ENCODE data around the gene IPO5.

Gene IPO5

GRCh38 chr13:97914540-97914939 lies 38.9 kb upstream of the IPO5 start:
- no peaks in the 10 kb centered on the region for H3K4me1 ChIP-seq (ENCODE audit: insufficient read depth, low read length)
- H3K27ac ChIP-seq (ENCODE audit: low read length), result no peak overlapping the region
- no peak overlapping the region for H2AFZ ChIP-seq (ENCODE audit: low read depth, low read length)
- no peak overlapping the region for H3K4me3 ChIP-seq (ENCODE audit: low read depth in 1 of 2, low read length in 2 of 2)
- no peaks in the 10 kb centered on the region for H3K79me2 ChIP-seq (ENCODE audit: insufficient read depth, low read length)
- no peak overlapping the region for H3K9ac ChIP-seq (ENCODE audit: low read depth, low read length)
- DNase-seq, result no peak
- no peak overlapping the region for H3K4me2 ChIP-seq (ENCODE audit: insufficient read depth, low read length)
- H3K27me3 ChIP-seq (ENCODE audit: insufficient read depth, low read length, poor library complexity), result no peaks in the 10 kb centered on the region
- TF ChIP-seq EZH2 (IDR thresholded peaks at IDR 0.05; ENCODE audit: borderline replicate concordance, low read depth, low read length, severe bottlenecking), result no peak
- ATAC-seq (ENCODE audit: insufficient read depth, low read depth), result no peak
- H3K36me3 ChIP-seq (ENCODE audit: insufficient read depth, low read length), result no peaks in the 10 kb centered on the region
- no peaks in the 10 kb centered on the region for H3K9me3 ChIP-seq (ENCODE audit: insufficient read depth, low read length, severe bottlenecking)
- no peaks in the 10 kb centered on the region for H4K20me1 ChIP-seq (ENCODE audit: insufficient read depth, low read length)

DNA sequence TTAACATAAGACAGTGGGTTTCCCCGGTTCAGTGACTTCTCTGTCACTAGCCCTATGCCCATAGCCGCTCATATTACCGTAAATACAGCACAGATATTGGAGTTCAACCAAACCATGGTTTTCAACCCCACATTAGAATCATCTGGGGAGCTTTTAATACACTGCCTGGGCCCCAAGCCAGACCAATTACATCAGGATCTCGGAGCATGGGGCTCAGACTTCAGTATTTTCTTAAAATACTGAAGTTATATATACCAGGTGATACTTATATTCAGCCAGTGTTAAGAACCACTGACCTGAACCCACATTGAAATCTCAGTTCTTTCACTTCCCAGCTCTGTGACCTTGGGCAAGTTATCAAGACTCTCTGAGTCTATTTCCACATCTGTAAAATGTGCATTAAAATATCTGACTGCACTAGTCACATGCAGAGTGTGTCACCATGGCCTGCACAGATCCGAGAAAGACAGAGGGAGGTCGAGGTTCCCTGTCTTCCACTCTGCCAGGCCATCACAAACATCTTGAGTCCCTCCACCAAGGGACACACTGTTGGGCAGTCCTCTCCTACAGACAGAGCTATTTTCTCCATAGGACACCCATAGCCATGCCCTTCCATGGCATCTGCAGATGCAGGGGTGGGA lies 32.2 kb upstream of the IPO5 start:
- H4K20me1 ChIP-seq (ENCODE audit: insufficient read depth, low read length), result no peaks in the 10 kb centered on the region
- no peaks in the 10 kb centered on the region for H3K9me3 ChIP-seq (ENCODE audit: insufficient read depth, low read length, severe bottlenecking)
- H3K27ac ChIP-seq (ENCODE audit: low read length), result no peak overlapping the region
- TF ChIP-seq CTCF (IDR thresholded peaks at IDR 0.05; ENCODE audit: borderline replicate concordance, extremely low read depth, low read length, poor library complexity, severe bottlenecking) (no peak), EZH2 (IDR thresholded peaks at IDR 0.05; ENCODE audit: borderline replicate concordance, low read depth, low read length, severe bottlenecking) (no peak)
- no peaks in the 10 kb centered on the region for H3K4me1 ChIP-seq (ENCODE audit: insufficient read depth, low read length)
- no peak overlapping the region for H2AFZ ChIP-seq (ENCODE audit: low read depth, low read length)
- no peak for DNase-seq
- no peak for ATAC-seq (ENCODE audit: insufficient read depth, low read depth)
- H3K9ac ChIP-seq (ENCODE audit: low read depth, low read length), result no peak overlapping the region
- H3K27me3 ChIP-seq (ENCODE audit: insufficient read depth, low read length, poor library complexity), result no peaks in the 10 kb centered on the region
- H3K4me3 ChIP-seq (ENCODE audit: low read depth in 1 of 2, low read length in 2 of 2), result no peak overlapping the region
- no peak overlapping the region for H3K4me2 ChIP-seq (ENCODE audit: insufficient read depth, low read length)
- no peaks in the 10 kb centered on the region for H3K36me3 ChIP-seq (ENCODE audit: insufficient read depth, low read length)
- H3K79me2 ChIP-seq (ENCODE audit: insufficient read depth, low read length), result no peaks in the 10 kb centered on the region

DNA sequence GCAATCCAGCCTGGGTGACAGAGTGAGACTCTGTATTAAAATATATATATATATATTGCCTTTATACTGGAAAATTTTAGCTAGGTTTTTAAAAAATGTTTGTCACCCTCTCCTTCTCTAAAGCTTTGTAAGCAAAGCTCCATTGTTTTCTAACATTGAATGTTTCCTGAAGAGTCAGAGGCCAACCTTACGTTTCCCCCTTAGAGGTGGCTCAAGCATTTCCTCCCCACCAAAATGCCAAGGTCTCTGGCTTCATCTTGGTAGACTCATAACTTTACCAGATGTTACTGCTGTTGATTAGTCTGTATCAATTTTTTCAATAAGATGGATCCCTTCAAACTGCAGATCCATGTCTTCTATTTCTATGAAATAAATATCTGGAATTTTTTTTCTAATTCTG lies 25.2 kb upstream of the IPO5 start:
- no peak for TF ChIP-seq CTCF (IDR thresholded peaks at IDR 0.05; ENCODE audit: borderline replicate concordance, extremely low read depth, low read length, poor library complexity, severe bottlenecking)
- no peak for TF ChIP-seq EZH2 (IDR thresholded peaks at IDR 0.05; ENCODE audit: borderline replicate concordance, low read depth, low read length, severe bottlenecking)
- Histone ChIP-seq H3K27ac (ENCODE audit: low read length) (no peak overlapping the region), H3K4me2 (ENCODE audit: insufficient read depth, low read length) (no peak overlapping the region), H4K20me1 (ENCODE audit: insufficient read depth, low read length) (no peaks in the 10 kb centered on the region), H3K36me3 (ENCODE audit: insufficient read depth, low read length) (no peaks in the 10 kb centered on the region), H2AFZ (ENCODE audit: low read depth, low read length) (no peak overlapping the region), H3K79me2 (ENCODE audit: insufficient read depth, low read length) (no peaks in the 10 kb centered on the region), H3K4me3 (ENCODE audit: low read depth in 1 of 2, low read length in 2 of 2) (no peak overlapping the region), H3K27me3 (ENCODE audit: insufficient read depth, low read length, poor library complexity) (peaks cover 2% of the 10 kb centered on the region), H3K9ac (ENCODE audit: low read depth, low read length) (no peak overlapping the region), H3K9me3 (ENCODE audit: insufficient read depth, low read length, severe bottlenecking) (no peaks in the 10 kb centered on the region), H3K4me1 (ENCODE audit: insufficient read depth, low read length) (no peaks in the 10 kb centered on the region)
- no peak for ATAC-seq (ENCODE audit: insufficient read depth, low read depth)
- no peak for DNase-seq

DNA sequence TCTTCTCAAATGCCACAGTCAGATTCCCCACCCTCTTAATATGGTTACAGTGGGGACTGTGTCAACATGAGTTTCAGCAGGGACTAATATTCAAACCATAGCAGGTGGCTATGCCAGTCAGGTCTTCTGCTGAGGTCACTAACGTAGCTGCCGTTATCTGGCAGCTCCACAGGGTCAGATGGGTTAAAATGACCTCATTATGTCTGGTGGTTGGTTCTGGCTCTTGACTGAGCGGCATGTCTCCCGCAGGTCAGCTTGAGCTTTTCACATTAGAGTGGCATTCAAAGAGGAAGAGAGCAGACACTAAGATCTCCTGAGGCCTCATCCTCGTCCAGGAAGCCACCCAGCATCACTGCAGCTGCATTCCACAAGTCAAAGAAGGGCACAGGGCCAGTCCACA lies 21.4 kb upstream of the IPO5 start:
- Histone ChIP-seq H3K27ac (ENCODE audit: low read length) (no peak overlapping the region), H3K9ac (ENCODE audit: low read depth, low read length) (no peak overlapping the region), H3K4me1 (ENCODE audit: insufficient read depth, low read length) (no peaks in the 10 kb centered on the region), H3K79me2 (ENCODE audit: insufficient read depth, low read length) (no peaks in the 10 kb centered on the region), H3K4me2 (ENCODE audit: insufficient read depth, low read length) (no peak overlapping the region), H3K4me3 (ENCODE audit: low read depth in 1 of 2, low read length in 2 of 2) (no peak overlapping the region), H4K20me1 (ENCODE audit: insufficient read depth, low read length) (no peaks in the 10 kb centered on the region), H3K36me3 (ENCODE audit: insufficient read depth, low read length) (no peaks in the 10 kb centered on the region), H3K9me3 (ENCODE audit: insufficient read depth, low read length, severe bottlenecking) (no peaks in the 10 kb centered on the region), H2AFZ (ENCODE audit: low read depth, low read length) (no peak overlapping the region), H3K27me3 (ENCODE audit: insufficient read depth, low read length, poor library complexity) (peaks cover 2% of the 10 kb centered on the region)
- ATAC-seq (ENCODE audit: insufficient read depth, low read depth) (no peak), DNase-seq (no peak)
- TF ChIP-seq EZH2 (IDR thresholded peaks at IDR 0.05; ENCODE audit: borderline replicate concordance, low read depth, low read length, severe bottlenecking) (no peak), CTCF (IDR thresholded peaks at IDR 0.05; ENCODE audit: borderline replicate concordance, extremely low read depth, low read length, poor library complexity, severe bottlenecking) (no peak)
